ENCODE data around the gene RABL3.
"Not testable (repeated sequence)": the region's sequence is repeated elsewhere in the genome, so short reads cannot be mapped to it uniquely, and the experiment has no call there.

The RABL3 gene

DNA sequence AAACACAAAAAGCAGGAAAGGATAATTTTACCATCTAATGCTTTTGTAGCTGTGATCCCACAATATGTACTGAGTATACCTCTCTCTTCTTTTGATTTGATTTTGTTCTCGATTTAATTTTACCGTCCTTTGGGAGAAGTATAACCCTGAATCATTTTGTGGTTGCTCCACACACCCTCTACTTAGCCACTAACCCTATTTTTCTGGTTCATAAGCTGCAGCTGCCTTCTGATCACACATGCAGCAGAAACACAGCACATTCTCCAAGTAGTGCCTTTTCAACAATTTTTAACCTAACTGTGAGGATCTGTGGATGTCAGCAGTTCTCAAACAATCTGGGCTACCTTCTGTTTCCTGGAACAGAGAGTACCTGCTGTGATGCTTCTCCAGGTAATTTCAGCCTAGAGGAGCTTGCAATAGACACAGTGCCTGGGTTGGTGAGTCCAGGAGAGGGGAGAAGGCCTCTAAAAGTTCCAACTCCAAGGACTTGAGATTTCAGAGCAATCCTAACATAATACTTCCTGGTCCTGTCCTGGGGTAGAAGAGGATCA, 100.5 kb downstream of the RABL3 start:
- no peak overlapping the region for H3K4me3 ChIP-seq (ENCODE audit: low read depth, low read length)
- no peak for DNase-seq (ENCODE audit: low read depth)
- TF ChIP-seq, protein P1, sequence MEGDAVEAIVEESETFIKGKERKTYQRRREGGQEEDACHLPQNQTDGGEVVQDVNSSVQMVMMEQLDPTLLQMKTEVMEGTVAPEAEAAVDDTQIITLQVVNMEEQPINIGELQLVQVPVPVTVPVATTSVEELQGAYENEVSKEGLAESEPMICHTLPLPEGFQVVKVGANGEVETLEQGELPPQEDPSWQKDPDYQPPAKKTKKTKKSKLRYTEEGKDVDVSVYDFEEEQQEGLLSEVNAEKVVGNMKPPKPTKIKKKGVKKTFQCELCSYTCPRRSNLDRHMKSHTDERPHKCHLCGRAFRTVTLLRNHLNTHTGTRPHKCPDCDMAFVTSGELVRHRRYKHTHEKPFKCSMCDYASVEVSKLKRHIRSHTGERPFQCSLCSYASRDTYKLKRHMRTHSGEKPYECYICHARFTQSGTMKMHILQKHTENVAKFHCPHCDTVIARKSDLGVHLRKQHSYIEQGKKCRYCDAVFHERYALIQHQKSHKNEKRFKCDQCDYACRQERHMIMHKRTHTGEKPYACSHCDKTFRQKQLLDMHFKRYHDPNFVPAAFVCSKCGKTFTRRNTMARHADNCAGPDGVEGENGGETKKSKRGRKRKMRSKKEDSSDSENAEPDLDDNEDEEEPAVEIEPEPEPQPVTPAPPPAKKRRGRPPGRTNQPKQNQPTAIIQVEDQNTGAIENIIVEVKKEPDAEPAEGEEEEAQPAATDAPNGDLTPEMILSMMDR (IDR thresholded peaks at IDR 0.05; ENCODE audit: insufficient read depth, low read depth, low read length, missing control alignments), result no peak

GRCh38 chr3:120640231-120640630, 102.1 kb downstream of the RABL3 start:
- no peak overlapping the region for H3K4me3 ChIP-seq (ENCODE audit: low read depth, low read length)
- TF ChIP-seq, protein P1 (IDR thresholded peaks at IDR 0.05; ENCODE audit: insufficient read depth, low read depth, low read length, missing control alignments), result no peak
- no peak for DNase-seq (ENCODE audit: low read depth)

DNA sequence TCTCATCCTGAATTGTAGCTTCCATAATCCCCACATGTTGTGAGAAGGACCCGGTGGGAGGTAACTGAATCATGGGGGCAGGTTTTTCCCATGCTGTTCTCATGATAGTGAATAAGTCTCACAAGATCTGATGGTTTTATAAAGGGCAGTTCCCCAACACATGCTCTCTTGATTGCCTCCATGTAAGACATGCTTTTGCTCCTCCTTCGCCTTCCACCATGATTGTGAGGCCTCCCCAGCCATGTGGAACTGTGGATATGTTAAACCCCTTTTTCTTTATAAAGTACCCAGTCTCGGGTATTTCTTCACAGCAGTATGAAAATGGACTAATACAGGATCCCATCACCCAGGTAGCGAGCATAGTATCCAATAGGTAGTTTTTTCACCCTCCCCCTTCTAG, 103.5 kb downstream of the RABL3 start:
- not testable (repeated sequence) for H3K4me3 ChIP-seq (ENCODE audit: low read depth, low read length); DNase-seq (ENCODE audit: low read depth)

- no peak for DNase-seq (ENCODE audit: low read depth)
- no peak overlapping the region for H3K4me3 ChIP-seq (ENCODE audit: low read depth, low read length)
- TF ChIP-seq, protein P1 (IDR thresholded peaks at IDR 0.05; ENCODE audit: insufficient read depth, low read depth, low read length, missing control alignments), result no peak
Measured at GRCh38 chr3:120637851-120638559, 104.3 kb downstream of the RABL3 start.

GRCh38 chr3:120636795-120637401, 105.4 kb downstream of the RABL3 start:
- H3K4me3 ChIP-seq (ENCODE audit: low read depth, low read length), result no peak overlapping the region
- no peak for DNase-seq (ENCODE audit: low read depth)
- TF ChIP-seq, protein P1 (IDR thresholded peaks at IDR 0.05; ENCODE audit: insufficient read depth, low read depth, low read length, missing control alignments), result no peak

Measured in GM12865 (cell line).